ENCODE results near the gene CCNA2. TPM values are rescaled to one million over a fixed set of nuclear protein-coding genes. Genes with fewer than 3 reads are reported as not detected.

Gene CCNA2
- total RNA-seq, 2 donors from 2014 or later = 15.6 to 62.8 TPM

DNA sequence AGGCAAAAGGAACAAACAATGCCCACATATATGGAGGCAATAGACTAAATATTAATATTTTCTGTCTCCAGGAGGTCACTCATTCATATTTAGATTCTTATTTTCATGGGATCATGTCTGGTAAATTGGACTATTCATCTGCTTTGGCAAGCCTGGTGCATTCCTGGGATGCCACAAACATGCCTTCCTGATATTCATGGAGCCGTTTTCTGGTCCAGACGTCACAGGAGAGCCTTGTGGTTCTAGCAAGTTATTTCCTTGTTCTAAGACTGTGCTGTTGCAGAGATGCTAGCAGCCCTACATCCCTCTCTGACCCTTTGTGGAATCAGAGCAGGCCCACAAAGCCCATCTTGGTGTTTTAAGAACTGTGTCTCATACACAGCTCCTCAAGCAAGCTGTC is 38.7 kb downstream of the CCNA2 start:
- H3K9ac ChIP-seq (ENCODE audit: low read depth in 2 of 2, low read length in 2 of 2) = no peak overlapping the region
- DNase-seq = no peak
- TF ChIP-seq, protein P1, sequence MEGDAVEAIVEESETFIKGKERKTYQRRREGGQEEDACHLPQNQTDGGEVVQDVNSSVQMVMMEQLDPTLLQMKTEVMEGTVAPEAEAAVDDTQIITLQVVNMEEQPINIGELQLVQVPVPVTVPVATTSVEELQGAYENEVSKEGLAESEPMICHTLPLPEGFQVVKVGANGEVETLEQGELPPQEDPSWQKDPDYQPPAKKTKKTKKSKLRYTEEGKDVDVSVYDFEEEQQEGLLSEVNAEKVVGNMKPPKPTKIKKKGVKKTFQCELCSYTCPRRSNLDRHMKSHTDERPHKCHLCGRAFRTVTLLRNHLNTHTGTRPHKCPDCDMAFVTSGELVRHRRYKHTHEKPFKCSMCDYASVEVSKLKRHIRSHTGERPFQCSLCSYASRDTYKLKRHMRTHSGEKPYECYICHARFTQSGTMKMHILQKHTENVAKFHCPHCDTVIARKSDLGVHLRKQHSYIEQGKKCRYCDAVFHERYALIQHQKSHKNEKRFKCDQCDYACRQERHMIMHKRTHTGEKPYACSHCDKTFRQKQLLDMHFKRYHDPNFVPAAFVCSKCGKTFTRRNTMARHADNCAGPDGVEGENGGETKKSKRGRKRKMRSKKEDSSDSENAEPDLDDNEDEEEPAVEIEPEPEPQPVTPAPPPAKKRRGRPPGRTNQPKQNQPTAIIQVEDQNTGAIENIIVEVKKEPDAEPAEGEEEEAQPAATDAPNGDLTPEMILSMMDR (IDR thresholded peaks at IDR 0.05) = no peak
- H3K36me3 ChIP-seq = no peaks in the 10 kb centered on the region
- intact Hi-C loops (cut with DNase I) = no loop called here
- H3K4me3 ChIP-seq = no peak overlapping the region
- H3K27me3 ChIP-seq = no peaks in the 10 kb centered on the region
- H3K9me3 ChIP-seq = no peaks in the 10 kb centered on the region
- no peaks in the 10 kb centered on the region for H3K4me1 ChIP-seq
- H3K27ac ChIP-seq = no peak overlapping the region

DNA sequence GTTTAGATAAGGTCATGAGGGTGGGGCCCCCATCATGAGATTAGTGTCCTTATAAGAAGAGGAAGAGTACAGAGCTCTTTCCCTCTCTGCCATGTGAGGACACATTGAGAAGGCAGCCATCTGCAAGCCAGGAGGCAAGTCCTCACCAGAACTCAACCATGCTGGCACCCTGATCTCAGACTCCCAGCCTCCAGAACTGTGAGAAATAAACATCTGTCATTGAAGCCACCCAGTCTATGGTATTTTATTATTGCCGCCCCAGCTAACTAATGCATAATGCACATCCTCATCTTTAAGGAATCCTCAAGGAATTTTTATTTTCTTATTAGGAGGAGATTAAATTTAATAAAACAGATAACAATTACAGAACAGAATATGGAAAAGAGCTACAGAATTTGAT is 39.3 kb downstream of the CCNA2 start:
- TF ChIP-seq, protein P1 (IDR thresholded peaks at IDR 0.05) = no peak
- Histone ChIP-seq H3K27ac (no peak overlapping the region), H3K27me3 (no peaks in the 10 kb centered on the region), H3K36me3 (no peaks in the 10 kb centered on the region), H3K9me3 (no peaks in the 10 kb centered on the region), H3K9ac (ENCODE audit: low read depth in 2 of 2, low read length in 2 of 2) (no peak overlapping the region), H3K4me1 (no peaks in the 10 kb centered on the region), H3K4me3 (no peak overlapping the region)
- no peak for DNase-seq
- intact Hi-C loops (cut with DNase I) = no loop called here

DNA sequence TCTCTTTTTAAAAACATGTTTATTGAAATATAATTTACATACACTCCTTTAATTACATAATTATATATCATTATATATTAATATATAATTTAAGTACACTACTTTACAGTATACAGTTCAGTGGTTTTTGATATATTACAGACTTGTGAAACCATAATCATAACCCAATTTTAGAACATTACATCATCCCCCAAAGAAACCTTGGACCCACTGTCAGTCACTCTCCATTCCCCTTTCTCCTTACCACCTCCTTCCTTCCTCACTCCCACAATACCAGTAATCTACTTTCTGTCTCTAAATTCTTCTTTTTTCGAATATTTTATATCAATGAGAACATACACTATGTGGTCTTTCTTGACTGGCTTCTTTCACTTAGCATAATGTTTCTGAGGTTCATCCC is 40.5 kb downstream of the CCNA2 start:
- TF ChIP-seq, protein P1 (IDR thresholded peaks at IDR 0.05) = no peak
- no peaks in the 10 kb centered on the region for H3K27me3 ChIP-seq
- no peak overlapping the region for H3K4me3 ChIP-seq
- intact Hi-C loops (cut with DNase I) = no loop called here
- no peaks in the 10 kb centered on the region for H3K36me3 ChIP-seq
- H3K9ac ChIP-seq (ENCODE audit: low read depth in 2 of 2, low read length in 2 of 2) = no peak overlapping the region
- H3K9me3 ChIP-seq = no peaks in the 10 kb centered on the region
- DNase-seq = no peak
- no peak overlapping the region for H3K27ac ChIP-seq
- H3K4me1 ChIP-seq = no peaks in the 10 kb centered on the region

DNA sequence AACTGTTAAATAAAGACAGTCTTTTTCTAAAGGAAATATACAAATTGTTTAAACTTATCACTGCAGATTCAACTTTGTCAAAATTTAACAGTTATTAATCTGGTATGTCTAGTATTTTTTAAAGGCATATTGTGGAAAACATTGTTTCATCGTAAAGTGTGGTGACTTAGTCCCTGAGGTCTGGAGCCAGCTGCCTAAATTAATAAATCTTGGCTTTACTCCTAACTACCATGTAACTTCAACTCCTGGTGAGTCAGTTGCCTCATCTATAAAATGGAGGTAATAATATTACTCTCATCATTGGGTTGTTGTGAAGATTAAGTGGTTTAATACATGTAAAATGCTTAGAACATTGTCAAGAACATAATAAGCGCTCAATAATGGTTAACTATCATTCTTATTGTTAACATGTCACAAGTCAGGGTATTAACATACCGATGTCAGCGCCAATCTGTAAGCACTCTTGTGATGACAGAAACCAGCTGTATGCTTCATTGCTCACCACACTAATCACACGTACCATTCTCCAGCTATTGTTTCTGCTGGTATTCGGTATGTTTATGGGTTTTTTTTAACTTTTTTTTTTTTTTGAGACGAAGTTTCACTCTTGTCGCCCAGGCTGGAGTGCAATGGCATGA is 44.6 kb downstream of the CCNA2 start:
- H3K9me3 ChIP-seq = no peaks in the 10 kb centered on the region
- no peaks in the 10 kb centered on the region for H3K27me3 ChIP-seq
- no peak overlapping the region for H3K9ac ChIP-seq (ENCODE audit: low read depth in 2 of 2, low read length in 2 of 2)
- DNase-seq = no peak
- H3K4me1 ChIP-seq = no peaks in the 10 kb centered on the region
- no peak overlapping the region for H3K27ac ChIP-seq
- H3K4me3 ChIP-seq = no peak overlapping the region
- TF ChIP-seq, protein P1 (IDR thresholded peaks at IDR 0.05) = no peak
- no peaks in the 10 kb centered on the region for H3K36me3 ChIP-seq
- intact Hi-C loops (cut with DNase I) = no loop called here

DNA sequence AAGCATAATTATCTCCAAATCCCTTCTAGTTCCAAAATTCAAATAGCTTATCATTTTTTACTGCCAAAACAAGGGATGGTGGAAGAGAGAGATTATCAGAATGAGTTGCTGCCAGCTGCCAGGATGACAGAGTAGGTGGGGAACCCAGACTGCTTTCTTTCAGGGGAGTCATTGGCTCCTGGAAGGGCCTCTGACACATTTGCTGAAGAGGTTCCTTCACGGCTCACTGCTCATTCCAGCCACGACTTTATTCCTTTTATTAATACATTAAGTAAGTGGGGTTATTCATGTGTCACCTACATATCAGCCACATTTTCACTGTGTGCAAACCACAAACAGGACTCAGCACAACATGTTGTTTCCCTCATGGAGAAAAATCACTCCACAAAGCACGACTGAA is 46.1 kb downstream of the CCNA2 start:
- TF ChIP-seq, protein P1 (IDR thresholded peaks at IDR 0.05) = no peak
- no peak overlapping the region for H3K4me3 ChIP-seq
- intact Hi-C loops (cut with DNase I) = no loop called here
- no peaks in the 10 kb centered on the region for H3K4me1 ChIP-seq
- no peak for DNase-seq
- no peaks in the 10 kb centered on the region for H3K9me3 ChIP-seq
- no peaks in the 10 kb centered on the region for H3K36me3 ChIP-seq
- no peak overlapping the region for H3K9ac ChIP-seq (ENCODE audit: low read depth in 2 of 2, low read length in 2 of 2)
- H3K27me3 ChIP-seq = no peaks in the 10 kb centered on the region
- H3K27ac ChIP-seq = no peak overlapping the region
